GM15510 (cell line): ENCODE data around the gene LSM14A.

ENCODE experiments used
- POLR2A ChIP-seq: IDR thresholded peaks from 3 replicates; pipeline ENCODE4 v1.6.1; 2011; ENCODE audit warnings: borderline replicate concordance; ENCODE audit not compliant: insufficient read length; ENCODE audit errors: extremely low read depth

The LSM14A gene

GRCh38 chr19:34217952-34218817 is 45.9 kb downstream of the LSM14A start:
- TF ChIP-seq POLR2A = no peak

- no peak for TF ChIP-seq POLR2A
Observed at GRCh38 chr19:34218818-34219164, 46.5 kb downstream of the LSM14A start.

GRCh38 chr19:34220472-34221063 is 48.3 kb downstream of the LSM14A start:
- TF ChIP-seq POLR2A = no peak

DNA sequence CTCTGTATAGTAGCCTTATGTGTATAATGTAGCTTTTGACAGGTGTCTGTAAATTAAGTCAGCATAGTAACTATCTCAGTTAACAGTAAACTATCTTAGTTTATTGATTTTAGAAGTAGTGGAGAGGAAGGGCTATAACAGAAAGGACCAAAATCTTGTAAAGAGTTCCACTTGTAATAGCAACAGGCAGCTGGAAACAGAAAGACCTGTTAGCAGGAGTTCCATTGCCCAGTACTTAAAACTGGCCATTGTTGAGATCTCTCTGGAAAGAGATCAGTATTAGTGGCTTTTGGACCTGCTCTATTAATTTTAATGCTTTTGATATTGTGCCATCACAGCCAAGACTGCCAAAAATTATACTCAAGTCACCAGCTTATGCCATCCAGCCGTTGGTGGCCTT is 50.1 kb downstream of the LSM14A start:
- no peak for TF ChIP-seq POLR2A

GRCh38 chr19:34224996-34225658 is 52.8 kb downstream of the LSM14A start:
- no peak for TF ChIP-seq POLR2A

- no peak for TF ChIP-seq POLR2A
Observed at GRCh38 chr19:34225659-34226015, 53.3 kb downstream of the LSM14A start.

DNA sequence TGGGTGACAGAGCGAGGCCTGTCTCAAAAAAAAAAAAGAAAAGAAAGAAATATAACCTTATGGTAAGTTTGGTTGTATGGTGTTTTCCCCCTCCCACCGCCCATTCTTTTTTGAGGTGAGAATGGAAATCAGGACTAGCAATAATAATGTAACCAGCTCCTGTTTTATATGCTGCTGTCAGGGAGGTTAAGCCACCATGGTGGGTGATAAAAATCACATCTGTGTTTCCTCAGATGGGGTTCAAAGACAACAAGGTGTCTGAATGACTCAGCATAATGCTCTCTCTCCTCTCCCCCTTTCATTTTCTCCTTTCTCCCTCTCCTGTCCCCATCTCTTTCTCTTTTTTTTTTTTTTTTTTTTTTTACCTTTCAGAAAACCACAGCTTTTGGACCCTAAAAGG is 53.7 kb downstream of the LSM14A start:
- TF ChIP-seq POLR2A = no peak

GRCh38 chr19:34228347-34228746 is 56.0 kb downstream of the LSM14A start:
- no peak for TF ChIP-seq POLR2A

GRCh38 chr19:34228762-34229161 is 56.5 kb downstream of the LSM14A start:
- no peak for TF ChIP-seq POLR2A

- no peak for TF ChIP-seq POLR2A
Observed at GRCh38 chr19:34229721-34230120, 57.4 kb downstream of the LSM14A start.

DNA sequence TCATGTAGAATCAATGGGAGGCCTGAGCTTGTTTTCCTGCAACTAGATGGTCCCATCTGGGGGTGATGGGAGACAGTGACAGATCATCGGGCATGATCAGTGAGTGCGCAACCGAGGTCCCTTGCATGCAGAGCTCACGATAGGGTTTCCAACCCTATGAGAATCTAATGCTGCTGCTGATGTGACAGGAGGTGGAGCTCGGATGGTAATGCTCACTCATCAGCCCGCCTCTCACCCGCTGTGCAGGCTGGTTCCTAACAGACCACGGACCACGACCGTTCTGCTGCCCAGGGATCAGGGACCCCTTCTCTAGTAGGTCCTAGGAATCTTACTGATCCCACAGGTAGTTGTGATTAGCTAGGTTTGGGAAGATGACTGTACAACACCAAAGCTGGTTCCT is 58.5 kb downstream of the LSM14A start:
- TF ChIP-seq POLR2A = no peak

DNA sequence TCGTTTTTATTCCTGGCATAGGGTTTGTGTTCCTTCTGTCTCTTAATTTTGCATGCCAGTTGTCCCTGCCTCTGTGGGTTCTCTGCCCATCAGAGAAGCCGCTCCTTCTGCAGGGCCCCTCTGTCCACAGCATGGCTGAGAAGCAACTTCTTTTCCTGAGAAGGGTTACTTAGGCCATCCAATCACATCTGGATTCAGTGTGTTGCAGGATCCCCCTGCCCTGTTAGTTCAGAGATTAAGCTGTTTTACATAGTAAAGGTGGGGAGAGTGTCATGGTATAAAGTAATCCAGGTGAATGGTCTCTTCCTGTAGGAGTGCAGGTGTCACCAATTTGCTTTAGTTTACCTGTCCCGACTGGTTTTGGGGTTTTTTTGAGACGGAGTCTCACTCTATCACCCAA is 59.1 kb downstream of the LSM14A start:
- TF ChIP-seq POLR2A = no peak

DNA sequence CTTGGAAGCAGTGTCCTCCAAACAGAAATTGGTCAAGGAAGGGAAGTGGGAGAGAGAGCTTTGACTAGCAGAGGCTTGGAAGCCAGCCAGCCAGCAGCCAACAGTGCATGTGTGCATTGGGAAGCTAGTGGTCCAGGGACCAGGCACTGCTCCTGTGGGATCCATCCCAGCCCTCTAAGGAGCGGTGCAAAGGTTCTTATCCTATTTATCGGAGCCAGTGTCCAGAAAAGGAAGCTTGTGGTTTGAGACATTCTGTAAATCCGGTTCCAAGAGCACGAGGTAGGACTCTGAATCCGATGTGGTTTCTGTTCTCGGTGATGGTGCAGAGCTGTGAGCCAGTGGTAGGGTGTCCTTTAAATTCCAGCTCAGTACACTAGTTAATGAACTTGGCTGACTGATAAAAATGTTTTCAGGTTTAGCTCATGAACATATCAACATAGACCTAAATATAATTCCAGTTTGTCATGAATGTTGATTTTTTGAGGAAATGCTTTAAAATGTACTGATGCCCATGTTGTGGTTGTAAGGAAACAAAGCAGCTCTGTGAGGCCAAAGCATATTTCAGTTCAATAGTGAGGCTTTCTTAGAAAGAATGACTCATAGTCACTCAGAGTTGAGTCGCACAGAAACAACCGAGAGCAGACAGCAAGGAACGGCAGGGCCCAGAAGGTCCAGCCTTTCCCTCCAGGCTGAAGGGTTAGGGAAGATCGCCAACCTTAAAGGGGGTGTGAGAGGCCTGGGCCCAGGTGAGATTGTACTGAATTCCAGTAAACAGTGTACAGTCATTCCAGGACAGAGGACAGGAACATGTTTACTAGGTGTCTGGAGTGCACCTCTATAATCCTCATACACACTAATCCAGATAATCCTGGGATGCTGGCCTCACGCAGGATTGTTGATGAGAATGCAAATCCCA is 60.5 kb downstream of the LSM14A start:
- TF ChIP-seq POLR2A = no peak

DNA sequence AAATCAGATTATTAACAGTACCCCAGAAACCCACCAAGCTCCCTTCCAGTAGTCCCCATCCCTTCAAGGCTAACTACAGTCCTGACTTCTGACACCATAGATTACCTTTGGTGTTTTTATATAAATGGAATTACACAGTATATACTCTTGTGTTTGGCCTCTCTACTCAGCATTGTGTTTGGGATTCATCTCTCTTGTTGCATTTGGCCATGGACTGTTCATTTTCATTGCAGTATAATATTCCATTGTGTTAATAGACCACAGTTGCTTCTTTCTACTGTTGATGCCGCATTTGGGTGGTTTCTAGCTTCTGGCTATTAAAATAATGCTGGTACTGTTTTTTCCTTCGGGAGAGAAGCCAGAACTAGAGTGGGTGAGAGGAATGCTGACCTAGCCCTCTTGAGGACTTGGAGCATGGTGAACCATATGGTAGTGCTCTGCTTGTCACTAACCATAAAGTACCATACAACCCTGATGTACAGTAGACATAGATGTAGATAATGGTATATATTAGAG is 63.2 kb downstream of the LSM14A start:
- no peak for TF ChIP-seq POLR2A
